Mesenchymal stem cell (in vitro differentiated cells and primary cell): ENCODE results near the gene PXMP4.
A peak's percentile ranks its signal among the peaks of the same experiment; 100 is the strongest.

Experiments used
- DNase-seq: peaks from one replicate; pipeline ENCODE4 v3.0.0-alpha.2; 2013
- H2AFZ ChIP-seq: one replicate; pipeline ENCODE4 v1.6.1; 2013; ENCODE audit warnings: low read depth, mild to moderate bottlenecking, control low read depth, inconsistent platforms, low read length, moderate library complexity
- H2AK5ac ChIP-seq: 2 replicates; pipeline ENCODE4 v1.6.1; 2013; ENCODE audit warnings: low read length, moderate library complexity, mild to moderate bottlenecking, inconsistent platforms; ENCODE audit not compliant: severe bottlenecking
- H2BK120ac ChIP-seq: one replicate; pipeline ENCODE4 v1.6.1; 2013; ENCODE audit warnings: low read depth, mild to moderate bottlenecking, inconsistent platforms, low read length, moderate library complexity
- H2BK12ac ChIP-seq, 2 experiments: one replicate each; pipeline ENCODE4 v1.6.1; 2013; ENCODE audit warnings: inconsistent platforms in 2 of 2, low read length in 2 of 2, mild to moderate bottlenecking in 2 of 2, moderate library complexity in 2 of 2, control low read depth in 1 of 2
- H2BK15ac ChIP-seq: one replicate; pipeline ENCODE4 v1.6.1; 2013; ENCODE audit warnings: mild to moderate bottlenecking, low read depth, inconsistent platforms; ENCODE audit not compliant: poor library complexity, severe bottlenecking
- H2BK5ac ChIP-seq: 2 replicates; pipeline ENCODE4 v1.6.1; 2013; ENCODE audit warnings: low read depth, mild to moderate bottlenecking, low read length, control low read depth, inconsistent platforms; ENCODE audit not compliant: poor library complexity, severe bottlenecking
- H3K14ac ChIP-seq, 2 experiments: one replicate each; pipeline ENCODE4 v1.6.1; 2013; ENCODE audit warnings: inconsistent platforms in 2 of 2, low read length in 2 of 2, control low read depth in 1 of 2, mild to moderate bottlenecking in 1 of 2, moderate library complexity in 1 of 2
- H3K18ac ChIP-seq, 2 experiments: one replicate each; pipeline ENCODE4 v1.6.1; 2013; ENCODE audit warnings: inconsistent platforms in 2 of 2, low read length in 2 of 2, control low read depth in 1 of 2, low read depth in 1 of 2, mild to moderate bottlenecking in 1 of 2
- H3K23ac ChIP-seq, 2 experiments: one replicate each; pipeline ENCODE4 v1.6.1; 2013; ENCODE audit warnings: inconsistent platforms in 2 of 2, low read length in 2 of 2, mild to moderate bottlenecking in 2 of 2, moderate library complexity in 2 of 2, control low read depth in 1 of 2
- H3K27ac ChIP-seq: 2 replicates; pipeline ENCODE4 v1.5.1; 2013; ENCODE audit warnings: mild to moderate bottlenecking, moderate library complexity, low read length, control low read depth, inconsistent platforms; ENCODE audit not compliant: poor library complexity, severe bottlenecking
- H3K27me3 ChIP-seq, 2 experiments: 2 replicates each; pipeline versions ENCODE4 v1.6.1 to v1.7.0; 2013; ENCODE audit warnings: low read length in 2 of 2, mild to moderate bottlenecking in 2 of 2, moderate library complexity in 2 of 2, control low read depth in 1 of 2, inconsistent platforms in 1 of 2; ENCODE audit not compliant: control insufficient read depth in 1 of 2, insufficient read depth in 1 of 2
- H3K36me3 ChIP-seq, 2 experiments: 2 replicates each; pipeline versions ENCODE4 v1.6.1 to v1.7.0; 2013; ENCODE audit warnings: low read length in 2 of 2, control low read depth in 1 of 2, inconsistent platforms in 1 of 2, low read depth in 1 of 2, mild to moderate bottlenecking in 1 of 2; ENCODE audit not compliant: insufficient read depth in 2 of 2, control insufficient read depth in 1 of 2
- H3K4ac ChIP-seq, 2 experiments: one replicate each; pipeline ENCODE4 v1.6.1; 2013; ENCODE audit warnings: inconsistent platforms in 2 of 2, low read length in 2 of 2, mild to moderate bottlenecking in 2 of 2, moderate library complexity in 2 of 2, control low read depth in 1 of 2, low read depth in 1 of 2
- H3K4me1 ChIP-seq: 2 replicates; pipeline ENCODE4 v1.6.1; 2013; ENCODE audit warnings: low read depth, low read length, control low read depth; ENCODE audit not compliant: control insufficient read depth, insufficient read depth
- H3K4me2 ChIP-seq: 2 replicates; pipeline ENCODE4 v1.6.1; 2013; ENCODE audit warnings: low read length, mild to moderate bottlenecking, inconsistent platforms; ENCODE audit not compliant: poor library complexity, severe bottlenecking
- H3K4me3 ChIP-seq, 2 experiments: 2 replicates each; pipeline versions ENCODE4 v1.5.1 to v1.7.0; 2013; ENCODE audit warnings: low read length in 2 of 2, mild to moderate bottlenecking in 2 of 2, control low read depth in 1 of 2, low read depth in 1 of 2; ENCODE audit not compliant: insufficient read depth in 1 of 2
- H3K79me1 ChIP-seq: replicated peaks from 2 replicates; pipeline ENCODE4 v1.6.1; 2013; ENCODE audit warnings: mild to moderate bottlenecking, control low read depth, low read length, inconsistent platforms; ENCODE audit not compliant: poor library complexity, severe bottlenecking
- H3K9ac ChIP-seq: 2 replicates; pipeline ENCODE4 v1.7.0; 2013; ENCODE audit warnings: mild to moderate bottlenecking, low read length, moderate library complexity
- H3K9me3 ChIP-seq: 2 replicates; pipeline ENCODE4 v1.7.0; 2013; ENCODE audit warnings: mild to moderate bottlenecking, low read length; ENCODE audit not compliant: control insufficient read depth
- H4K8ac ChIP-seq: one replicate; pipeline ENCODE4 v1.6.1; 2013; ENCODE audit warnings: inconsistent platforms, mild to moderate bottlenecking, low read length, moderate library complexity
- H4K91ac ChIP-seq: one replicate; pipeline ENCODE4 v1.6.1; 2013; ENCODE audit warnings: mild to moderate bottlenecking, low read length, inconsistent platforms
- WGBS: methylation state at CpG from one replicate; pipeline ENCODE4 v1.1.7; 2013; ENCODE audit warnings: mixed read lengths; 5-methylcytosine and 5-hydroxymethylcytosine counted together

PXMP4 gene

GRCh38 chr20:33688938-33689424 lies 31.1 kb downstream of the PXMP4 start:
- Histone ChIP-seq H4K91ac (no peak overlapping the region), H3K36me3 (no peaks in the 10 kb centered on the region), H3K27ac (no peak overlapping the region), H3K4me3 (no peak overlapping the region), H3K79me1 (peaks cover 5% of the 10 kb centered on the region), H3K18ac (no peak overlapping the region), H2BK5ac (no peak overlapping the region), H3K4me1 (peaks cover 25% of the 10 kb centered on the region), H3K9me3 (no peaks in the 10 kb centered on the region), H3K4me2 (no peak overlapping the region), H3K4ac (peak overlapping the region in 1 of 2 experiments; percentile 29), H2BK12ac (no peak overlapping the region), H3K9ac (no peak overlapping the region), H3K27me3 (no peaks in the 10 kb centered on the region), H2BK120ac (no peak overlapping the region), H3K23ac (no peak overlapping the region), H4K8ac (no peak overlapping the region), H2AK5ac (no peak overlapping the region), H2BK15ac (peak overlapping the region; percentile 55), H2AFZ (no peak overlapping the region), H3K14ac (no peak overlapping the region)
- 86% methylated on average over 3 of the region's 3 CpGs for WGBS
- DNase-seq: no peak

GRCh38 chr20:33687993-33688937 lies 31.8 kb downstream of the PXMP4 start:
- no peak overlapping the region for H2BK120ac ChIP-seq
- H3K23ac ChIP-seq: no peak overlapping the region
- DNase-seq: peak; percentile 13
- no peak overlapping the region for H2BK5ac ChIP-seq
- H3K4me1 ChIP-seq: peaks cover 21% of the 10 kb centered on the region
- H3K27ac ChIP-seq: no peak overlapping the region
- H3K27me3 ChIP-seq: no peaks in the 10 kb centered on the region
- H4K8ac ChIP-seq: no peak overlapping the region
- peak overlapping the region; percentile 55 for H2BK15ac ChIP-seq
- no peaks in the 10 kb centered on the region for H3K9me3 ChIP-seq
- peak overlapping the region in 1 of 2 experiments; percentile 38 for H2BK12ac ChIP-seq
- no peak overlapping the region for H3K4me2 ChIP-seq
- H4K91ac ChIP-seq: no peak overlapping the region
- H3K4ac ChIP-seq: no peak overlapping the region
- H2AFZ ChIP-seq: no peak overlapping the region
- no peak overlapping the region for H3K4me3 ChIP-seq
- peaks cover 8% of the 10 kb centered on the region for H3K79me1 ChIP-seq
- H2AK5ac ChIP-seq: no peak overlapping the region
- WGBS: 96% methylated on average over 3 of the region's 3 CpGs
- no peaks in the 10 kb centered on the region for H3K36me3 ChIP-seq
- H3K9ac ChIP-seq: peak overlapping the region; percentile 54
- H3K18ac ChIP-seq: no peak overlapping the region
- no peak overlapping the region for H3K14ac ChIP-seq

- Histone ChIP-seq H3K27ac (no peak overlapping the region), H3K14ac (no peak overlapping the region), H3K4me2 (no peak overlapping the region), H2AK5ac (no peak overlapping the region), H3K4ac (no peak overlapping the region), H2BK12ac (peak overlapping the region in 1 of 2 experiments; percentile 34), H3K4me3 (no peak overlapping the region), H4K91ac (no peak overlapping the region), H2BK5ac (no peak overlapping the region), H2BK15ac (peak overlapping the region; percentile 6), H2BK120ac (no peak overlapping the region), H3K27me3 (no peaks in the 10 kb centered on the region), H3K36me3 (no peaks in the 10 kb centered on the region), H3K23ac (no peak overlapping the region), H3K9me3 (no peaks in the 10 kb centered on the region), H3K79me1 (peaks cover 8% of the 10 kb centered on the region), H3K9ac (peak overlapping the region; percentile 54), H3K18ac (no peak overlapping the region), H2AFZ (no peak overlapping the region), H4K8ac (peak overlapping the region; percentile 35), H3K4me1 (peaks cover 21% of the 10 kb centered on the region)
- 73% methylated on average over 8 of the region's 8 CpGs for WGBS
- DNase-seq: peak; percentile 63
Observed at GRCh38 chr20:33687370-33687915, 32.7 kb downstream of the PXMP4 start.

DNA sequence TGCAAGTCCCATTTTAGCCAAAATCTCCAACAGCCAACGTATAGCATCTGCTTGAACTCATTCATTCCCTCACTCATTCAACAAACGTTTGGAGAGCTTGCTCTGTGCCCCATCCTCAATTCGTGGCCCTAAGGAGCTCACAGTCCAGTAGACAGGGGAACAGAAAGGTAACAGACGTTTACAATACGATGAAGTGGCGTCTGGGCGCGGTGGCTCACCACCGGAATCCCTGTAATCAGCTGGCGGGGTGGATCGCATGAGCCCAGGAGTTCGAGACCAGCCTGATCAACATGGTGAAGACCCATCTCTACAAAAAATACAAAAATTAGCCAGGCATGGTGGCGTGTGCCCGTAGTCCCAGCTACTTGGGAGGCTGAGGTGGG lies 33.1 kb downstream of the PXMP4 start:
- peak overlapping the region; percentile 30 for H2AFZ ChIP-seq
- peak overlapping the region; percentile 27 to 44 for H2BK12ac ChIP-seq
- no peaks in the 10 kb centered on the region for H3K9me3 ChIP-seq
- H3K4me3 ChIP-seq: peak overlapping the region in 1 of 2 experiments; percentile 76
- H2BK5ac ChIP-seq: no peak overlapping the region
- WGBS: 81% methylated on average over 13 of the region's 14 CpGs
- peak overlapping the region in 1 of 2 experiments; percentile 19 for H3K4ac ChIP-seq
- H4K8ac ChIP-seq: peak overlapping the region; percentile 78
- H3K23ac ChIP-seq: no peak overlapping the region
- H3K4me2 ChIP-seq: peak overlapping the region; percentile 81
- peak overlapping the region; percentile 6 for H2BK15ac ChIP-seq
- no peak overlapping the region for H2BK120ac ChIP-seq
- no peaks in the 10 kb centered on the region for H3K27me3 ChIP-seq
- H3K36me3 ChIP-seq: no peaks in the 10 kb centered on the region
- H3K18ac ChIP-seq: peak overlapping the region; percentile 16 to 82
- no peak overlapping the region for H4K91ac ChIP-seq
- DNase-seq: no peak
- H3K4me1 ChIP-seq: peaks cover 21% of the 10 kb centered on the region
- H3K27ac ChIP-seq: no peak overlapping the region
- H3K9ac ChIP-seq: no peak overlapping the region
- H3K79me1 ChIP-seq: peaks cover 11% of the 10 kb centered on the region
- H3K14ac ChIP-seq: no peak overlapping the region
- no peak overlapping the region for H2AK5ac ChIP-seq
